ENCODE data around the gene USH1C. TPM values are rescaled to one million over a fixed set of nuclear protein-coding genes. Genes with fewer than 3 reads are reported as not detected.
A peak's percentile ranks its signal among the peaks of the same experiment; 100 is the strongest.

USH1C gene
- total RNA-seq (1 to 10 TPM in 1 of 10 donors, under 1 TPM in 1, not detected in 8; 0.97 to 1.9 TPM), polyA plus RNA-seq (under 1 TPM in 1 of 2 donors, not detected in 1; 0.22 TPM)
- long read RNA-seq, donor 1, result 0 reads
- long read RNA-seq, donor 2, result 0 reads
- long read RNA-seq, donor 3, result 0 reads

- intact Hi-C loops (cut with DNase I), result no loop called here
Measured at GRCh38 chr11:17544181-17544622, at the start of gene USH1C. Gene USH1C (minus strand): TSS chr11:17544416. CDS start chr11:17544307, 109 bp downstream.

GRCh38 chr11:17593466-17594245 lies 49.4 kb upstream of the USH1C start:
- no peak for ATAC-seq
- intact Hi-C loops (cut with DNase I), result loop anchor here in 1 of 10 donors (10.0 kb wide), 1 partner anchor 131 kb away; no protein-coding TSS in a partner anchor
- WGBS, 2 donors, result 70 to 73% methylated on average over 9 of the region's 9 CpGs
- peaks cover 0 to 17% (median 6%) of the 10 kb centered on the region in 7 donors for H3K27me3 ChIP-seq
- no peaks in the 10 kb centered on the region for H3K4me1 ChIP-seq
- no peak overlapping the region for H3K27ac ChIP-seq
- H3K9me3 ChIP-seq, result no peaks in the 10 kb centered on the region
- H3K36me3 ChIP-seq, result no peaks in the 10 kb centered on the region
- no peak for TF ChIP-seq CTCF (IDR thresholded peaks at IDR 0.05)
- no peak overlapping the region for H3K4me3 ChIP-seq
- no peak for DNase-seq

More at GRCh38 chr11:17544181-17544622, at the start of gene USH1C:
- 6 to 9% methylated on average over 32 of the region's 32 CpGs for WGBS, 2 donors
- no peaks in the 10 kb centered on the region for H3K9me3 ChIP-seq
- peak within 1 kb of the TSS in 1 of 10 donors; percentile 7 for H3K4me3 ChIP-seq
- peak in 1 of 2 donors; percentile 32 for DNase-seq
- H3K4me1 ChIP-seq, result peaks cover 0 to 5% (median 0%) of the 10 kb centered on the region in 9 donors
- ATAC-seq, result peak in 5 of 8 donors; percentile 17 to 81 (median 50)
- peaks cover 0 to 54% (median 47%) of the 10 kb centered on the region in 7 donors for H3K27me3 ChIP-seq
- no peak for TF ChIP-seq CTCF (IDR thresholded peaks at IDR 0.05)
- H3K27ac ChIP-seq, result no peak within 1 kb of the TSS
- no peaks in the 10 kb centered on the region for H3K36me3 ChIP-seq

GRCh38 chr11:17591293-17591692 lies 47.1 kb upstream of the USH1C start:
- intact Hi-C loops (cut with DNase I), result loop anchor here in 1 of 10 donors (10.0 kb wide), 1 partner anchor 134 kb away; no protein-coding TSS in a partner anchor
- ATAC-seq, result no peak
- no peak for TF ChIP-seq CTCF (IDR thresholded peaks at IDR 0.05)

GRCh38 chr11:17590463-17590862 lies 46.2 kb upstream of the USH1C start:
- Histone ChIP-seq H3K9me3 (no peaks in the 10 kb centered on the region), H3K4me1 (no peaks in the 10 kb centered on the region), H3K27me3 (peaks cover 0 to 16% (median 6%) of the 10 kb centered on the region in 7 donors), H3K27ac (no peak overlapping the region), H3K36me3 (no peaks in the 10 kb centered on the region), H3K4me3 (no peak overlapping the region)
- no peak for TF ChIP-seq CTCF (IDR thresholded peaks at IDR 0.05)
- 95% methylated on average over 7 of the region's 7 CpGs for WGBS, 2 donors
- DNase-seq (no peak), ATAC-seq (no peak)
- intact Hi-C loops (cut with DNase I), result loop anchor here in 1 of 10 donors (10.0 kb wide), 1 partner anchor 134 kb away; no protein-coding TSS in a partner anchor

More at GRCh38 chr11:17591293-17591692, 47.1 kb upstream of the USH1C start:
- H3K27ac ChIP-seq, result no peak overlapping the region
- no peaks in the 10 kb centered on the region for H3K9me3 ChIP-seq
- no peak overlapping the region for H3K4me3 ChIP-seq
- no peaks in the 10 kb centered on the region for H3K4me1 ChIP-seq
- peaks cover 0 to 16% (median 6%) of the 10 kb centered on the region in 7 donors for H3K27me3 ChIP-seq
- H3K36me3 ChIP-seq, result no peaks in the 10 kb centered on the region
- DNase-seq, result no peak
- 87 to 89% methylated on average over 11 of the region's 11 CpGs for WGBS, 2 donors
